Suppressor macrophage treated with lipopolysaccharide for 1 hour (primary cell): ENCODE data around the gene OTUD3.
"Not testable (repeated sequence)": the region's sequence is repeated elsewhere in the genome, so short reads cannot be mapped to it uniquely, and the experiment has no call there.

ENCODE experiments used
- DNase-seq, 3 donors: peaks; one replicate each; pipeline ENCODE4 v3.0.0-alpha.2; 2020 to 2022

OTUD3 gene

GRCh38 chr1:19882111-19883071, at the start of gene OTUD3:
Gene OTUD3 (plus strand): TSS chr1:19882395. CDS start chr1:19882514, 119 bp downstream.
- peak; percentile 98 to 100 (median 99) for DNase-seq

GRCh38 chr1:19835578-19835977, 46.6 kb upstream of the OTUD3 start:
- no peak for DNase-seq

DNA sequence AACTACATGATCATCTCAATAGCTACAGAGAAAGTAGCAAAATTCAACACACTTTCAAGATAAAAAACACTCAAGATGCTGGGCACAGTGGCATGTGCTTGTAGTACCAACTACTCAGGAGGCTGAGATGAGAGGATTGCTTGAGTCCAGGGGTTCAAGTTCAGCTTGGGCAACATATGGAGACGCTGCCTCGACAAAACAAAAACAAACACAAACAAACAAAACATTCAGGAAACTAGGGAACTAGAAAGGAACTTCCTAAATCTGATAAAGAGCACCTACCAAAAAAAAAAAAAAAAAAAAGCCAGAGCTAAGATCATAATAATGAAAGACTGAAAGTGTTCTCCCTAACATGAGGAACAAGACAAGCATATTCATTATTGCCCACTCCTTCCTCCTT, 44.3 kb upstream of the OTUD3 start:
- peak in 1 of 3 donors; percentile 4 for DNase-seq

GRCh38 chr1:19840228-19840627, 42.0 kb upstream of the OTUD3 start:
- no peak for DNase-seq

GRCh38 chr1:19844731-19845495, 37.3 kb upstream of the OTUD3 start:
- DNase-seq, result no peak

GRCh38 chr1:19845555-19845954, 36.6 kb upstream of the OTUD3 start:
- DNase-seq, result no peak

- DNase-seq, result no peak
Measured at GRCh38 chr1:19846338-19846737, 35.9 kb upstream of the OTUD3 start.

GRCh38 chr1:19847334-19847733, 34.9 kb upstream of the OTUD3 start:
- DNase-seq, result not testable (repeated sequence)

DNA sequence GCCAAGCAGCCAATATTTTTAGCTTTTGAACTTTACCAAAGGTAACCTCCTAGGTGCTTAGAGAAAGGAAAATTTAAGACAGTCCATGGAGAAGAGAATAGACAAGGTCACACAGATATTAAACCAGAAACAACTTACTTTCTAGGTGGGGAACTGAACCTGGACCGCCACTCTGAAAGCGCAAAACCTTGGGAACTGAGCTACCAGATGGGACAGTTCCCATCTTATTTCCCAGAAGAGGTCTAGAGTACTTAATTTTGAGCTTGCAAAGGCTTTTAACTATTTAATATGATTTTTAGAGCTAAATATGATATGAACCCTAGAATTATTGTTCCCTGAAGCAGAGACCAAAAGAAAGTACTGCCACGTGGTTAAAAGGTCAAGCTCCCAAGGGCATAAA, 32.9 kb upstream of the OTUD3 start:
- not testable (repeated sequence) for DNase-seq

GRCh38 chr1:19850214-19850613, 32.0 kb upstream of the OTUD3 start:
- DNase-seq, result no peak

DNA sequence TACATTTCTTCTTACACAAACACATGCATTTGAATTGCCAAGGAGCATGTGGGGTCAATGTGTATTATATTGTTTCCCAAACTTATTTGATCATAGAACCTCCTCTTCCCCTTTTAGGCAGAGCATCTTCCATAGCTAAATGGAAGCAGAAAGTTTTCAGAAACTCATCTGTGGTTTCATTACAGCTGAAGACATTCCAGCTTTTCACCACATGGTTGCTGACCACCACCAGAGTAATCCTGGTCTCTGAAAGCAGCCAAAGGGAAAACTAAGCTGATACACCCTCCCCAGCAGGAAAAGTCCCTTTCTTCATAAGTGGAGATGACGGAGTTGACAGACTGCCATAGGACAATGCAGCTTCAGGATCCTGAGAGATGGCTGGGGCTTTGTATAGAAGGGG, 30.2 kb upstream of the OTUD3 start:
- no peak for DNase-seq

DNA sequence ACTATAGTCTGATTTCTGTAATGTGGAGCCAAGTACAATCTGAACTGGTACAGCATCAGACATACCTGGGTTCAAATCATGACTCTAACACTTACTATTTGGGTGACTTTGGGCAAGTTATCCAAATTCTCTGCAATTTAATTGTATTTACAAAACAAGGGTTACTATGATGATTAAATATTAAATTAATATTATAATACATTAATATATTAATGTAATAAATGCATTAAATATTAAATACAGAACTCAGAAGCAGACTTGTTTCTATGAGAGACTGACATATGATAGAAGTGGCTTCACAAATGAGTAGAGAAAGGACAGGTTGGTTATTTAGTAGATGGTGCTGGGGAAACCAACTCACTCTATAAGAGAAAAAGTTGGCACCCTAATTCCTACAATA, 27.3 kb upstream of the OTUD3 start:
- DNase-seq, result no peak

- DNase-seq, result peak in 2 of 3 donors; percentile 17 to 29
Measured at GRCh38 chr1:19858893-19859292, 23.3 kb upstream of the OTUD3 start.

GRCh38 chr1:19859876-19860275, 22.3 kb upstream of the OTUD3 start:
- DNase-seq, result peak; percentile 7 to 26 (median 11)

DNA sequence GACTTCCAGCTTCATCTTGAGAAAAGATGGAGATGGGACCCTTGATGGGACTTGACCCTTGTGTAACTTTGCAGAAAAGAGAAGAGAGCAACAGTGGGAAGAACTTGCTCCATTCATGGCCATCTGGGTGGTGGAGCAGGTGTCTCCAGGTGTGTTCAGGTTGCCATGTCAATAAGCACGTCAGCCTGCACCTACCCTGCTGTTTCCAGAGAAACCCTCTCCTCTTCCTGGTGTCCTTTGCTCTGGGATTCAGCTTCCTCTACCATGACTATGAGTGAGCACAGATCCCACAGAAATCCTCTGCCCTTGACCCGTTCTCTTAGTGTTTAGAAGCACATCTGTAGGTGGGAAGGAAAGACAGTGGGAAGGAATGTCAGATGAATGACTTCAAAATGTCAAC, 21.8 kb upstream of the OTUD3 start:
- DNase-seq, result no peak

DNA sequence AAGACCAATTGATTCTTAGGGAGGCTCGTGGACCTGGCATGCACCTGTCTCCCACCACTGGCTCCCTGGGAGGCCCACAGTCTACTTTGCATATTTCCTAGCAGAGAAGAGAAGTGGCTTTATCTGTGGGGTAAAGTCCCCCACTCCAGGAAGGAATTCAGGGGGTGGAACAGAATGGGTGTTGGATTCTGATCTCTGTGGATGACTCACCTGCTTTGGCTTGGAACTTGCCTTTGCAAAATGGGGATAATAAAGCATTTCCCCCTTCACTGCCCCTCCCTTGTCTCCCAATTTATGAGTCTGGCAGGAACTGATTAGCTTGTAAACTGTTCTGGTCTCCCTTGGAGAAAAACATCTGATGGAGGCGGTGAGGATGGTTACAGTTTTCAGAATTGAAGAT, 21.2 kb upstream of the OTUD3 start:
- no peak for DNase-seq

DNA sequence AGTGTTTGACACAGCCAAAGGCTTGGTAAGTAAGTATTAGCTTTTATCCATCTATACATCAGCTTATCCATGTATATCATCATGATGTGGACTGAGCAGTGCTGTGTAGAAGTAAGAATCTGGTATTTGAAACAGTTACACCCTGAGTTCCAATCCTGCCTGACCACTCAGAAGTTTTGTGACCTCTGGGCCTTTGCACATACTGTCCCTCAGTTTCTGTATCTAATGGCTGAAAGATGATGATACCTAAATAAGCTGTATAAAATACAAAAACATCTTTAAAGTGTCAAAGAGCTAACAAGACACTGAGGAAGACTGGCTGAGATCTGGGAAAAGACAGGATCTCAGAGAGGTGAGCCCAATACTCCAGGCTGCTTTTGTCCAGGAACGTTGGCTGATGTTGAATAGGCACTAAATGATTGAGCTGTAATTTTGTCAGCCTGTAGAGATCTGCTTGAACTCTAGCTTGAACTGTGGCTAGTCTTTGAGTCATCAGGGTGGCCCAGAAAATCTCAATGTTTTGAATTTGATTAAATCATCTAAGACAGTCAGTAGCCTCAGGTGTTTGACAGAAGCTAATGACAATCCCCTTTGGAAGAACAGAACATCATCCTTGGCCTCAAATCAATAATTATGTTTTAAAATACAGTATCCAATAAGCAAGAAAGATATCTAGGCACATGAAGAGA, 20.2 kb upstream of the OTUD3 start:
- no peak for DNase-seq

DNA sequence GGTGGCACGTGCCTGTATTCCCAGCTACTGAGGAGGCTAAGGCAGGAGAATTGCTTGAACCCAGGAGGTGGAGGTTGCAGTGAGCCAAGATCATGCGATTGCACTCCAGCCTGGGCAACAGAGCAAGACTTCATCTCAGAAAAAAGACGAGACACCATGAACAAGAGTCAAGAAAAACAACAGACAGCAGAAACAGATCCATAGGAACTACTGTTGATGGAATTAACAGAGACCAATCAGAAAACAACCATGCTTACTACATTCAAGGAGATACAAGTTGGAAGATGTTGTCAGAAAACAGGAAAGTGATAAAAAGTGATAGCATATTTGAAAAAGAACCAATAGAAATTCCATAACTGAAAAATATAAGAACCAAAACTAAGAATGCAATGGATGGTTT, 19.3 kb upstream of the OTUD3 start:
- no peak for DNase-seq

- no peak for DNase-seq
Measured at GRCh38 chr1:19864570-19865160, 17.5 kb upstream of the OTUD3 start.

DNA sequence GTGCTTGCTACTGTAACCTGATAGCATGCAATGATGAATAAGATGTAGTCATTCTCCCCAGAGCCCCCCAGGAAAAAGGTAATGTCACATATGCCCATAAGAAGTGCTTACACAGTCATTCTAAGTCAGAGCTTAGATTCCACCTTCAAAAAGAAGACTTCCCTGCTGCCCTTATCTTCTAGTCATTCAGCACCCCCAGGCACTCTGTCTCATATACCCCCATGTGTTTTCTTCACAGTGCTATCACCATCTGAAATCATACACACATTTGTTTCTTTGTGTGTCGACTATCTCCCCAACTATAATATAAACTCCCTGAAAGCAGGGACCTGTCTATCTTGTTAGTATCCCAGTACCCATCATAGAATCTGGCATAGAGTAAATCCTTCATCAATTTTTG, 16.2 kb upstream of the OTUD3 start:
- DNase-seq, result no peak

DNA sequence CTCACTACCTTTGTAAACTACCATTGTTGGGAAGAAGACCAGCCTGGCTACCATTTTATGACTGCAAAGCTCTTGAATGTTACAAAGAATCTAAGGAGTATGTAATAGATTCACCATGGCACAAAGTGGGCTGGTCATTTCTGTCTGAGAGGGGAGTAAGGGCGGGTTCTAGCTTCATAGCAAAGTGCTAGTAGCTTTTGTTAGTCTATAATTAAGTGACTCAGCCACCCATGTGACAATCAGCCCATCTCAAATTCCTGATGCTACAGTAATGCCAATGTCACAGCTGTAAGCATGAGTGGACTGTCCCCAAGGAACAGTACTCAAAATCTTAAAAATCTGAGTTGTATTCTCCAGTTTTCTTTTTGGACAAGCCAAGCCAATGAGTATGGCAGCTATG, 15.4 kb upstream of the OTUD3 start:
- DNase-seq, result no peak

DNA sequence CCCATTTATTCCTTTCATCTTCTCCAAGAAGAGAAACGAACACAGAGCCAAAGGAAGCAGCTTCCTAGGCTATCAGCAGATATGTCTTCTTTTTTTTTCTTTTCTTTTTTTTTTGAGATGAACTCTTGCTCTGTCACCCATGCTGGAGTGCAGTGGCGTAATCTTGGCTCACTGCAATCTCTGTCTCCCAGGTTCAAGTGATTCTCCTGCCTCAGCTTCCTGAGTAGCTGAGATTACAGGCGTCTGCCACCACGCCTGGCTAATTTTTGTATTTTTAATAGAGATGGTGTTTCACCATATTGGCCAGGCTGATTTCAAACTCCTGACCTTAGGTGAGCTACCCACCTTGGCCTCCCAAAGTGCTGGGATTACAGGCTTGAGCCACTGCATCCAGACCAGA, 13.6 kb upstream of the OTUD3 start:
- DNase-seq, result not testable (repeated sequence)

DNA sequence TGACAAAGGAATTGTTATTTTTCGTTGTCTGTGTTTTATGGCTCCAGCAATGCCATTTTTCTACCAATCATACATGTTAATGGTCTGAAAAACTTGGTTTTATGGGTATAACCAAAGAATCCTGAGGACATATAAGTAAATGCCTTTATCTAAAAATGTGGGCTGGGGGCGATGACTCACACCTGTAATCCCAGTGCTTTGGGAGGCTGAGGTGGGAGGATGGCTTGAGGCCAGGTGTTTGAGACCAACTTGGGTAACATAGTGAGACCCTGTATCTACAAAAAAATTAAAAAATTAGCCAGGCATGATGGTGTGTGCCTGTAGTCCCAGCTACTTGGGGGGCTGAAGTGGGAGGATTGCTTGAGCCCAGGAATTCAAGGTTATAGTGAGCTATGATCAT, 12.7 kb upstream of the OTUD3 start:
- not testable (repeated sequence) for DNase-seq
